Endometrial microvascular endothelial cells (primary cell): ENCODE results near the gene CUL2. TPM values are rescaled to one million over a fixed set of nuclear protein-coding genes. Genes with fewer than 3 reads are reported as not detected.
"Not testable (repeated sequence)": the region's sequence is repeated elsewhere in the genome, so short reads cannot be mapped to it uniquely, and the experiment has no call there.

Experiments
- in situ Hi-C: cut with HindIII; loops from 2 replicates; pipeline ENCODE4 v1.10.0; 2017; ENCODE audit warnings: low sequenced_read_pairs, low pct_unique_long_range_greater_than_20kb; ENCODE audit errors: inconsistent ontology term
- total RNA-seq: library from RNA; depleted of rRNA; stranded (reverse); fragments of >200 nt; gene quantifications from one replicate; pipeline ENCODE4 v1.2.3, GENCODE V29; 2015; ENCODE audit errors: inconsistent ontology term

CUL2 gene
- total RNA-seq, 1 donor from 2014 or later, result 37.5 TPM

- in situ Hi-C loops, result no loop called here
Measured at GRCh38 chr10:34995925-34996324, 94.2 kb downstream of the CUL2 start.

GRCh38 chr10:34994565-34995142, 95.5 kb downstream of the CUL2 start:
- in situ Hi-C loops, result no loop called here

DNA sequence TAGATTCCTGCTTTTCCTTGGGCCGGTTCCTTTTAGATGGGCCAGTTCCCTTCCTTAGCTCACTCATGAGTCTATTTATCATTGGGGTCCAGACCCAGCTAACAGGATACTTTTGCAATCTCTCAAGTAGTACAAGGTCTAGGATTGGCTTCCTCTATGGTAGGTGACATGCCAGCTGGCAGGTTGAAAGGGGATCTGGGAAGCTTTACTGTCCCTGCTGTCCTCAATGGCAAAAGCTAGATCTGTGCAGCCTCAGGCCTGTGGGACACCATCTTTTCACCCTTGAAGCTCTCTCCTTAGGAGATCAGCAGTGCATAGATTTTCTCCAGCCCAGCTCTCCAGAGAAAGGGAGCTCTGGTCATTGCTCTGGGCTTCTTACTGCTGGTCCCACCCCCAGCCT, 96.4 kb downstream of the CUL2 start:
- in situ Hi-C loops, result no loop called here

GRCh38 chr10:34991117-34991516, 99.0 kb downstream of the CUL2 start:
- in situ Hi-C loops, result not testable (repeated sequence)

- in situ Hi-C loops, result no loop called here
Measured at GRCh38 chr10:34988397-34989067, 101.6 kb downstream of the CUL2 start.

DNA sequence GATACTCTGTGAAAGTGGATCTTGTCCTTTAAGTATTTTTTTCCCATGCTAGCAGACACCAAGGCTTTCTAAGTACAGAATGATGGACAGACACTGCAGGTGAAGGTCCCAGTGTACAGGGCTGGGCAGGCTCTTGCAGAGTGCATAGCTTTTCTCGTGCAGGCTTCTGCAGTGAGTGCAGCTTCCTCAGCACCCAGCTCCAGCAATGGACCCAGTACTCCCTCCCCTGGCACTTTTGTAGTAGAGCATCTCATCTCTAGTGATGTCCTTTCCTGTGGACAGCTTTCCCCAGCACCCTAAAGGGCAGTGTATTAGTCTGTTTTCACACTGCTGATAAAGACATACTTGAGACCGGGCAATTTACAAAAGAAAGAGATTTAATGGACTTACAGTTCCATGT, 104.3 kb downstream of the CUL2 start:
- in situ Hi-C loops, result no loop called here

DNA sequence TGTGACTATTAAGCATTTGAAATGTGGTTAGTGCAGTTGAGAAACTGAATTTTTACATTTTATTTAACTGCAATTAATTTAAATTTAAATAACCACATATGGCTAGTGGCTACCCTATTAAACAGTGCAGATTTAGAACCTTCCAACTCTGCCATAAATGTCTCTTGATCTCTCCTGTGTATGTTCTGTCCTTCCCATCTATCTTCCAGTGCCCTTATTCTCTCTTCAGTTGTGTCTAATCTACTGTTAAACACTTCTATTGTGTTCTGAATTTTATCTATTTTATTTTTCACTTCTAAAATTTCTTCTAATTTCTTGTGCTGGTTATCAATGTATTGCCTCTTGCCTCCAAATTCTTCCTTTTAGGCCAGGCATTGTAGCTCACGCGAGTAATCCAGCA, 105.0 kb downstream of the CUL2 start:
- in situ Hi-C loops, result no loop called here

DNA sequence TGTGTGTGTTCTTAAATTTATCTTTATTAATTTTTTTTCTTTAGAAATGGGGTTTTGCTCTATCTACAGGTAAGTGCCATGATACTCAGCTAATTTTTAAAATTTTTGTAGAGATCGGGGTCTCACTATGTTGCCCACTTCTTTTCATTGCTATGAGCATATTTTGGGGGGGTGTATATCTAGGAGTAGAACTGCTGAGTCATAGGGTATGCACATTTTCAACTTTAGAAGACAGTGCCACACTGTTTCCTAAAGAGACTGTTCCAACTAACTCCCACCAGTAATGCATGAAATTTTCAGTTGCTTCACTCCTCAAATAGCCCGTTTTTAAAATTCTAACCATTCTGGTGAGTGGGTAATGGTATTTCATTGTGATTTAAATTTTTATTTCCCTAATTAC, 108.3 kb downstream of the CUL2 start:
- in situ Hi-C loops, result no loop called here

GRCh38 chr10:34979938-34980337, 110.2 kb downstream of the CUL2 start:
- in situ Hi-C loops, result no loop called here

GRCh38 chr10:34978080-34978479, 112.1 kb downstream of the CUL2 start:
- in situ Hi-C loops, result no loop called here

DNA sequence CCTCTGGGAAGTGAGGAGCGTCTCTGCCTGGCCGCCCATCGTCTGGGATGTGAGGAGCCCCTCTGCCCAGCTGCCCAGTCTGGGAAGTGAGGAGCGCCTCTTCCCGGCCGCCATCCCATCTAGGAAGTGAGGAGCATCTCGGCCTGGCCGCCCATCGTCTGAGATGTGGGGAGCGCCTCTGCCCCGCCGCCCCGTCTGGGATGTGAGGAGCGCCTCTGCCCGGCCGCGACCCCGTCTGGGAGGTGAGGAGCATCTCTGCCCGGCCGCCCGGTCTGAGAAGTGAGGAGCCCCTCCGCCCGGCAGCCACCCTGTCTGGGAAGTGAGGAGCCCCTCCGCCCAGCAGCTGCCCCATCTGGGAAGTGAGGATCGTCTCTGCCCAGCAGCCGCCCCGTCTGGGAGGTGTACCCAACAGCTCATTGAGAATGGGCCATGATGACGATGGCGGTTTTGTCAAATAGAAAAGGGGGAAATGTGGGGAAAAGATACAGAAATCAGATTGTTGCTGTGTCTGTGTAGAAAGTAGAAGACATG, 113.7 kb downstream of the CUL2 start:
- in situ Hi-C loops, result not testable (repeated sequence)

GRCh38 chr10:34974364-34975065, 115.6 kb downstream of the CUL2 start:
- in situ Hi-C loops, result not testable (repeated sequence)

GRCh38 chr10:34973757-34974156, 116.4 kb downstream of the CUL2 start:
- in situ Hi-C loops, result not testable (repeated sequence)

- in situ Hi-C loops, result not testable (repeated sequence)
Measured at GRCh38 chr10:34973121-34973520, 117.0 kb downstream of the CUL2 start.

DNA sequence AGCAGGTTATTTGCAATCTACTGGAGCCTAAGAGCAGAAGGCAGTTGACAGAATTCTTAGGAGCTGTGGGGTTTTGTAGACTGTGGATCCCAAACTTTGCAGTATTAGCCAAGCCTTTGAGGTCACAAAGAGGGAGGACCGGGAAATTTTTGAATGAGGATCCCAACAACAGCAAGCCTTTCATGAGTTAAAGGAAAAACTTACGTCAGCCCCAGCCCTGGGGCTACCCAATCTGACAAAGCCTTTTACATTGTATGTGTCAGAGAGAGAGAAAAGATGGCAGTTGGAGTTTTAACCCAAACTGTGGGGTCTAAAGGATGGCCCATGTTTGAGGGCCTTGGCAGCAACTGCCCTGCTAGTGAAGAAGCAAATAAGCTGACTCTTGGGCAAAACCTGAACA, 117.5 kb downstream of the CUL2 start:
- in situ Hi-C loops, result not testable (repeated sequence)

- in situ Hi-C loops, result not testable (repeated sequence)
Measured at GRCh38 chr10:34971606-34972334, 118.4 kb downstream of the CUL2 start.

GRCh38 chr10:34969171-34969570, 121.0 kb downstream of the CUL2 start:
- in situ Hi-C loops, result no loop called here

DNA sequence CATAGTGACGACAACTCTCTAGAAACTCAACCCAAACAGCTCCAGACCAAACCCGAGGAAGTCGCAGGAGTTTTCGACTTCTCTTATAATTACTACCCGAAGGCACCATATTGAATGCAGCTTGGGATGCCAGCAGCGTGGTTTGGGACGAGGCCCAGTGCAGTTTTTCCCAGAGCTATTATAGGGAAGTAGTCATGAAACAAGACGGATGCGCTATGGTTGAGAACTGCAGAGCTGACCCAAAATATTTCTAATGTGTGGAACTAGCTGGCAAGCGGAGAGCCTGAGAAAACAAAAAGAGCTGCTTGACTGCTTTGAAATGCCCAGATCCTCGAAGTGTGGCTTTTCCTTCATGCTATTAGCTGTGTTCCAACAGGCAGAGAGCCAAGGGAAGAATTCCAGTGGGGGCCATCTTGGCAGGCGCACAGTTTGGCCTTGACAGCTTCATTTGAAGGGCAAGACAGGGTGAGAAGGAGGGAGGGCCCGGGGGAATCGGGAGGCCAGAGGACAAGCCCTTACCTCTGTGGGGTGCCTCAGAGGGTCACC, 122.7 kb downstream of the CUL2 start:
- in situ Hi-C loops, result no loop called here

GRCh38 chr10:34966451-34966850, 123.7 kb downstream of the CUL2 start:
- in situ Hi-C loops, result no loop called here
